Spleen (tissue), 11 donors: Measurements from ENCODE around the gene MN1. TPM values are rescaled to one million over a fixed set of nuclear protein-coding genes. Genes with fewer than 3 reads are reported as not detected.

Source experiments
- DNase-seq: peaks from one replicate; pipeline ENCODE4 v3.0.0-alpha.2; 2020
- H3K27ac ChIP-seq, 8 donors: fragments of 200-600 bp; sonication (generic) in 7 of 8; 1 replicate in 4 of 8; 2 replicates in 4 of 8; pipeline versions ENCODE4 v1.5.0 to v1.8.0; 2016 to 2021; ENCODE audit warnings: inconsistent platforms in 4 of 8, mild to moderate bottlenecking in 4 of 8, moderate library complexity in 1 of 8
- H3K27me3 ChIP-seq, 7 donors: fragments of 200-600 bp; sonication (generic) in 6 of 7; replicated peaks in 1 of 7; 1 replicate in 4 of 7; 2 replicates in 3 of 7; pipeline versions ENCODE4 v1.5.0 to v1.8.0; 2016 to 2021; ENCODE audit warnings: inconsistent platforms in 3 of 7, mild to moderate bottlenecking in 1 of 7
- H3K36me3 ChIP-seq, 6 donors: fragments of 200-600 bp; sonication (generic) in 5 of 6; 1 replicate in 4 of 6; 2 replicates in 2 of 6; pipeline versions ENCODE4 v1.5.0 to v1.8.0; 2016 to 2021; ENCODE audit warnings: inconsistent platforms in 2 of 6
- H3K4me1 ChIP-seq, 6 donors: fragments of 200-600 bp; sonication (generic) in 5 of 6; 1 replicate in 3 of 6; 2 replicates in 3 of 6; pipeline versions ENCODE4 v1.5.0 to v1.8.0; 2016 to 2021; ENCODE audit warnings: inconsistent platforms in 3 of 6
- H3K4me3 ChIP-seq, 8 donors: fragments of 200-600 bp; sonication (generic) in 7 of 8; 1 replicate in 4 of 8; 2 replicates in 4 of 8; pipeline versions ENCODE4 v1.5.0 to v1.8.0; 2016 to 2021; ENCODE audit warnings: inconsistent platforms in 4 of 8, mild to moderate bottlenecking in 4 of 8, moderate library complexity in 2 of 8
- H3K9me3 ChIP-seq, 8 donors: fragments of 200-600 bp; sonication (generic) in 7 of 8; 1 replicate in 4 of 8; 2 replicates in 4 of 8; pipeline versions ENCODE4 v1.5.0 to v1.8.0; 2016 to 2021; ENCODE audit warnings: inconsistent platforms in 4 of 8
- POLR2A ChIP-seq, 3 donors: fragments of 450-650 bp; IDR thresholded peaks; one replicate each; pipeline ENCODE4 v1.5.1; 2017; ENCODE audit warnings: antibody characterized with exemption in 3 of 3, mild to moderate bottlenecking in 1 of 3
- POLR2AphosphoS5 ChIP-seq, 3 donors: sonication (generic); formaldehyde crosslinking; IDR thresholded peaks; one replicate each; pipeline ENCODE4 v1.5.1; 2017; ENCODE audit warnings: antibody characterized with exemption in 3 of 3
- WGBS, 5 donors: extraction: QIAGEN DNeasy Blood & Tissue Kit in 3 of 5; methylation state at CpG; one replicate each; pipeline versions ENCODE4 v1.1.5 to v1.1.7; 2013 to 2018; 5-methylcytosine and 5-hydroxymethylcytosine counted together
- intact Hi-C: fragments of 100-400 bp; cut with DNase I; formaldehyde crosslinking; loops from one replicate; pipeline ENCODE4 v1.15.0; 2023; ENCODE audit warnings: low total_unique reads
- polyA plus RNA-seq, 3 donors: library from polyadenylated mRNA; stranded (reverse); fragments of 200-250 nt; gene quantifications; one replicate each; pipeline ENCODE4 v1.2.1, GENCODE V29; 2013
- total RNA-seq, 7 donors: library from RNA; depleted of rRNA in 3 of 7; stranded (reverse); fragments of >200 nt in 3 of 7; fragmentation: NEBNext Ultra II Directional in 4 of 7; extraction: Animal tissue kit (Norgen Biotek cat#: 25700) in 4 of 7; gene quantifications; one replicate each; pipeline versions ENCODE4 v1.1.0 to v1.2.1, GENCODE V29; 2016 to 2021
- TF ChIP-seq, protein P1 (sequence below), 11 experiments: fragments of 200-600 bp in 7 of 11; fragments of 450-650 bp in 4 of 11; sonication (generic) in 4 of 11; IDR thresholded peaks in 8 of 11; conservative IDR thresholded peaks in 3 of 11; 1 replicate in 7 of 11; 2 replicates in 4 of 11; pipeline versions ENCODE4 v1.4.0 to v1.8.0; 2016 to 2021; ENCODE audit warnings: antibody characterized with exemption in 11 of 11, inconsistent platforms in 4 of 11, mild to moderate bottlenecking in 1 of 11
- donor health status: healthy with polysubstance abuse.
- donor health status: DM: no; HTN: no; CAD: no; lungs with moderate emphysema.
- donor health status: DM: no; HTN: no; CAD: no.
- donor health status: Bipolar disorder and iron deficiency.
- donor health status: healthy.
- donor health status: DM: no; HTN: no; CAD: no.
- donor health status: DM: yes; HTN: yes; CAD: no.

MN1 gene
- total and polyA plus RNA-seq, 10 donors, result 0.15 to 1.5 (median 0.71) TPM

DNA sequence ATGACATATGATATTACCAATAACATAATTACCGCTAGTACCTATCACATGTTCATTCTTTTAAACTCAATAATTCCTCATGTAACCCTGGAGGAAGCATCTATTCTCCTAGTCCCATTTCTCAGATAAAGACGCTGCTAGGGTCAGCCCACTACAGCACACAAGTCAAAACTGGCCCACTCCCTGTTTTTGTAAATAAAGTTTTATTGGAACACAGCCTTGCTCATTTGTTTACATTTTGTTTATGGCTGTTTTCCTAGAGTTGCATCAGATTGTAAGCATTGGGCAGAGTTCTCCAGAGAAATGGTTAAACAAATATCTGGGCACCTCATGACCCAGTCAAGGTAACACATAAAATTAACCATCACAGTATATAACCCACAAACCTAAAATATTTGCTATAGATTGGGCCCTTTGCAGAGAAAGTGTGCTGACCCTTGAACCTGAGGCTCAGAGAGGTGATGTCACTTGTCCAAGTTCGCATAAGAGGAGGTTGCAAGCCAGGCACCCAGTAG lies 36.8 kb downstream of the MN1 start:
- Histone ChIP-seq H3K4me3 (no peak overlapping the region), H3K36me3 (no peaks in the 10 kb centered on the region), H3K27me3 (no peaks in the 10 kb centered on the region), H3K9me3 (no peaks in the 10 kb centered on the region), H3K27ac (no peak overlapping the region), H3K4me1 (no peaks in the 10 kb centered on the region)
- no peak for DNase-seq
- TF ChIP-seq POLR2AphosphoS5 (IDR thresholded peaks at IDR 0.05) (no peak), POLR2A (IDR thresholded peaks at IDR 0.05) (no peak)
- TF ChIP-seq, protein P1, sequence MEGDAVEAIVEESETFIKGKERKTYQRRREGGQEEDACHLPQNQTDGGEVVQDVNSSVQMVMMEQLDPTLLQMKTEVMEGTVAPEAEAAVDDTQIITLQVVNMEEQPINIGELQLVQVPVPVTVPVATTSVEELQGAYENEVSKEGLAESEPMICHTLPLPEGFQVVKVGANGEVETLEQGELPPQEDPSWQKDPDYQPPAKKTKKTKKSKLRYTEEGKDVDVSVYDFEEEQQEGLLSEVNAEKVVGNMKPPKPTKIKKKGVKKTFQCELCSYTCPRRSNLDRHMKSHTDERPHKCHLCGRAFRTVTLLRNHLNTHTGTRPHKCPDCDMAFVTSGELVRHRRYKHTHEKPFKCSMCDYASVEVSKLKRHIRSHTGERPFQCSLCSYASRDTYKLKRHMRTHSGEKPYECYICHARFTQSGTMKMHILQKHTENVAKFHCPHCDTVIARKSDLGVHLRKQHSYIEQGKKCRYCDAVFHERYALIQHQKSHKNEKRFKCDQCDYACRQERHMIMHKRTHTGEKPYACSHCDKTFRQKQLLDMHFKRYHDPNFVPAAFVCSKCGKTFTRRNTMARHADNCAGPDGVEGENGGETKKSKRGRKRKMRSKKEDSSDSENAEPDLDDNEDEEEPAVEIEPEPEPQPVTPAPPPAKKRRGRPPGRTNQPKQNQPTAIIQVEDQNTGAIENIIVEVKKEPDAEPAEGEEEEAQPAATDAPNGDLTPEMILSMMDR (IDR thresholded peaks at IDR 0.05 in 8 of 11, conservative IDR thresholded peaks at IDR 0.05 in 3 of 11), result no peak
- intact Hi-C loops, result no loop called here
- WGBS, 5 donors, result 87 to 93% (median 89%) methylated on average over 3 of the region's 3 CpGs

DNA sequence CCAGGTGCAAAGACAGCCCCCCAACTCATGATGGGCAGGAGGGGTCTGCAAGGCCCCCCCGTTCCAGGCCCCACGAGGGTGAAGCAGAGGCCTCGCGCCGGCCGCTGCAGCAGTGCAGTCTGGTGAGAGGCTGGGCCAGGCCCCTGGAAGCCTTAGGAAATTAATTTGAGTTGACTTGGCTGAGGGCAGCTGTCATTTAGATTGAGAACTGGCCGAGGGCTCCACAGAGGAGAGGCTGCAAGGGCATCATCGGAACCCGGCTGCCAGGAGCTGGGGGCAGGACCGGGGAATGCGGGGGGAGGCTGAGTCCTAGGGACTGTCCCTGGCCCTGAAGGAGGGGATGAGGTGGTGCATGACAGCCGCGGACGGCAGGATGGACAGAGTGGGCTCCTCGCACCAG lies 39.9 kb downstream of the MN1 start:
- H3K27ac ChIP-seq, result no peak overlapping the region
- 74 to 83% (median 76%) methylated on average over 8 to 15 of the region's 15 CpGs for WGBS, 5 donors
- DNase-seq, result no peak
- TF ChIP-seq POLR2AphosphoS5 (IDR thresholded peaks at IDR 0.05) (no peak), POLR2A (IDR thresholded peaks at IDR 0.05) (no peak)
- TF ChIP-seq, protein P1 (IDR thresholded peaks at IDR 0.05 in 8 of 11, conservative IDR thresholded peaks at IDR 0.05 in 3 of 11), result no peak
- intact Hi-C loops, result no loop called here
- H3K9me3 ChIP-seq, result no peaks in the 10 kb centered on the region
- H3K36me3 ChIP-seq, result no peaks in the 10 kb centered on the region
- no peaks in the 10 kb centered on the region for H3K27me3 ChIP-seq
- no peaks in the 10 kb centered on the region for H3K4me1 ChIP-seq
- H3K4me3 ChIP-seq, result no peak overlapping the region

DNA sequence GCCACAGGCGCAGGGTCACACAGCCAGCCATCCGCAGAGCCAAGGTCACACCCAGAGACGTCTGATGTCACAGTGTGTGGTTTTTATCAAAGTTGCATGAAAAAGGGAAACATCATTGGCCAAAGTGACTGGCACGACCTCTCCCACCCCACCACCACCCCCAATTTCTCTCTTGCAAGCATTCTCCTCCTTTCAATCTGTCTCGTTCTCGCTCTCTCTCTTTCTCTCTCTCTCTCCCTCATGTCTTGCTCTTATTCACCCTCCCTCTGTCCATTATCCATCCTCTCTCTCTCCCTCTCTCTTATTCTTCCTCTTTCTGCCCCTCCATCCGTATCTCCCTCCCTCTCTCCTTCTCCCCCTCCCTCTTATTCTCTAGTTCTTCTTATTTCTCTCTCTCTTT lies 40.6 kb downstream of the MN1 start:
- no peak overlapping the region for H3K4me3 ChIP-seq
- no peak overlapping the region for H3K27ac ChIP-seq
- no peaks in the 10 kb centered on the region for H3K4me1 ChIP-seq
- no peak for DNase-seq
- no peak for TF ChIP-seq POLR2A (IDR thresholded peaks at IDR 0.05)
- TF ChIP-seq, protein P1 (IDR thresholded peaks at IDR 0.05 in 8 of 11, conservative IDR thresholded peaks at IDR 0.05 in 3 of 11), result no peak
- TF ChIP-seq POLR2AphosphoS5 (IDR thresholded peaks at IDR 0.05), result no peak
- 58 to 65% (median 61%) methylated on average over 7 of the region's 7 CpGs for WGBS, 5 donors
- H3K36me3 ChIP-seq, result no peaks in the 10 kb centered on the region
- intact Hi-C loops, result no loop called here
- no peaks in the 10 kb centered on the region for H3K27me3 ChIP-seq
- H3K9me3 ChIP-seq, result no peaks in the 10 kb centered on the region

DNA sequence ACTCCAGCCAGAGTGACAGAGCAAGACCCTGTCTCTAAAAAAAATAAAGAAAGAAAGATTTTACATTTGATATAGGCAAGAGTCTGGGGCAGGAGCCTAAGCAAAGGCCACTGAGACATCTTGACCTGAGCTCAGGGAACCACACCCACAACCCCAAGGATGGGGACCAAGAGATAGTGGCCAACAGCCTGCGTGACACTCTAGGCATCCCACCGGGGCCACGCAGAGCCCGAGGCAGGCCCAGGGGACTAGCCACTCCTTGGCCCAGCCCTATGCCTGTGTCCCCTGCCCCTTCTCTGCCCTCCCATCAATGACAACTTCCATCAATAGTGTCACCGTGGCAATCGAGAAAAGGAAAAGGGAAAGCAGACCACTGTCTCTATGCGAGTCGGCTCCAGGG lies 41.1 kb downstream of the MN1 start:
- no peaks in the 10 kb centered on the region for H3K36me3 ChIP-seq
- H3K9me3 ChIP-seq, result no peaks in the 10 kb centered on the region
- no peak overlapping the region for H3K27ac ChIP-seq
- TF ChIP-seq POLR2A (IDR thresholded peaks at IDR 0.05), result no peak
- TF ChIP-seq, protein P1 (IDR thresholded peaks at IDR 0.05 in 8 of 11, conservative IDR thresholded peaks at IDR 0.05 in 3 of 11), result no peak
- no peaks in the 10 kb centered on the region for H3K27me3 ChIP-seq
- intact Hi-C loops, result no loop called here
- H3K4me1 ChIP-seq, result no peaks in the 10 kb centered on the region
- no peak overlapping the region for H3K4me3 ChIP-seq
- no peak for DNase-seq
- WGBS, 5 donors, result 85 to 91% (median 89%) methylated on average over 8 of the region's 8 CpGs
